ENCODE measurements around the gene RBM4. TPM values are rescaled to one million over a fixed set of nuclear protein-coding genes. Genes with fewer than 3 reads are reported as not detected.

Gene RBM4
- total and polyA plus RNA-seq, 2 experiments from 2014 or later, result 146 to 147 TPM

GRCh38 chr11:66600219-66600618 is 38.3 kb upstream of the RBM4 start:
- Histone ChIP-seq H4K20me1 (replicated peaks; ENCODE audit: insufficient read depth) (no peaks in the 10 kb centered on the region), H3K79me2 (replicated peaks; ENCODE audit: insufficient read depth) (no peaks in the 10 kb centered on the region), H3K4me2 (no peak overlapping the region), H3F3A (replicated peaks; ENCODE audit: low read depth) (no peaks in the 10 kb centered on the region), H3K36me3 (ENCODE audit: insufficient read depth) (no peaks in the 10 kb centered on the region), H3K27me3 (ENCODE audit: insufficient read depth) (no peaks in the 10 kb centered on the region), H3K4me1 (ENCODE audit: insufficient read depth) (no peaks in the 10 kb centered on the region), H3K27ac (ENCODE audit: low read depth) (no peak overlapping the region), H3K4me3 (no peak overlapping the region), H3K9me2 (ENCODE audit: insufficient read depth) (no peaks in the 10 kb centered on the region), H2AFZ (no peak overlapping the region)
- DNase-seq (ENCODE audit: low spot score), result no peak
- no peak for ATAC-seq
- Mint-ChIP-seq H3K4me1 (no peaks in the 10 kb centered on the region), H3K36me3 (ENCODE audit: low read depth) (peaks cover 11% of the 10 kb centered on the region; the same call in 2 of the 3 replicates), H3K27ac (no peak overlapping the region), H3K4me3 (no peak overlapping the region), H3K9me3 (no peaks in the 10 kb centered on the region), H3K27me3 (ENCODE audit: insufficient read depth, low read depth, poor library complexity) (peaks cover 5% of the 10 kb centered on the region)
- TF ChIP-seq STAT1 (IDR thresholded peaks at IDR 0.05; ENCODE audit: unreplicated experiment) (no peak), REST (IDR thresholded peaks at IDR 0.05; ENCODE audit: unreplicated experiment) (no peak), ETS1 (IDR thresholded peaks at IDR 0.05) (no peak), NANOG (IDR thresholded peaks at IDR 0.05; ENCODE audit: borderline replicate concordance) (no peak), CTCF (conservative IDR thresholded peaks at IDR 0.05; ENCODE audit: low read depth in 2 of 2) (no peak), ZNF331 (CRISPR knock-in tag; IDR thresholded peaks at IDR 0.05; ENCODE audit: low read depth) (no peak), POLR2AphosphoS5 (IDR thresholded peaks at IDR 0.05; ENCODE audit: low read depth) (no peak)

- ATAC-seq (no peak), DNase-seq (ENCODE audit: low spot score) (no peak)
- H3K27ac Mint-ChIP-seq, result no peak overlapping the region
- H3K4me3 Mint-ChIP-seq, result no peak overlapping the region
- Histone ChIP-seq H3F3A (replicated peaks; ENCODE audit: low read depth) (no peaks in the 10 kb centered on the region), H2AFZ (no peak overlapping the region), H3K9me2 (ENCODE audit: insufficient read depth) (no peaks in the 10 kb centered on the region), H3K36me3 (ENCODE audit: insufficient read depth) (no peaks in the 10 kb centered on the region), H3K4me1 (ENCODE audit: insufficient read depth) (no peaks in the 10 kb centered on the region), H3K4me2 (no peak overlapping the region), H4K20me1 (replicated peaks; ENCODE audit: insufficient read depth) (no peaks in the 10 kb centered on the region), H3K79me2 (replicated peaks; ENCODE audit: insufficient read depth) (no peaks in the 10 kb centered on the region), H3K27ac (ENCODE audit: low read depth) (no peak overlapping the region), H3K27me3 (ENCODE audit: insufficient read depth) (no peaks in the 10 kb centered on the region), H3K4me3 (no peak overlapping the region)
- no peaks in the 10 kb centered on the region for H3K9me3 Mint-ChIP-seq
- H3K4me1 Mint-ChIP-seq, result no peaks in the 10 kb centered on the region
- peaks cover 5% of the 10 kb centered on the region for H3K27me3 Mint-ChIP-seq (ENCODE audit: insufficient read depth, low read depth, poor library complexity)
- H3K36me3 Mint-ChIP-seq (ENCODE audit: low read depth), result peaks cover 15% of the 10 kb centered on the region; the same call in 2 of the 3 replicates
- TF ChIP-seq CTCF (conservative IDR thresholded peaks at IDR 0.05; ENCODE audit: low read depth in 2 of 2) (no peak), CREB1 (CRISPR knock-in tag; IDR thresholded peaks at IDR 0.05; ENCODE audit: low read depth) (no peak)
Observed at GRCh38 chr11:66600631-66601233, 37.8 kb upstream of the RBM4 start.

Data from GM23338 (cell line).